Measurements from ENCODE around the gene LRRK1.

- TF ChIP-seq, protein P1, sequence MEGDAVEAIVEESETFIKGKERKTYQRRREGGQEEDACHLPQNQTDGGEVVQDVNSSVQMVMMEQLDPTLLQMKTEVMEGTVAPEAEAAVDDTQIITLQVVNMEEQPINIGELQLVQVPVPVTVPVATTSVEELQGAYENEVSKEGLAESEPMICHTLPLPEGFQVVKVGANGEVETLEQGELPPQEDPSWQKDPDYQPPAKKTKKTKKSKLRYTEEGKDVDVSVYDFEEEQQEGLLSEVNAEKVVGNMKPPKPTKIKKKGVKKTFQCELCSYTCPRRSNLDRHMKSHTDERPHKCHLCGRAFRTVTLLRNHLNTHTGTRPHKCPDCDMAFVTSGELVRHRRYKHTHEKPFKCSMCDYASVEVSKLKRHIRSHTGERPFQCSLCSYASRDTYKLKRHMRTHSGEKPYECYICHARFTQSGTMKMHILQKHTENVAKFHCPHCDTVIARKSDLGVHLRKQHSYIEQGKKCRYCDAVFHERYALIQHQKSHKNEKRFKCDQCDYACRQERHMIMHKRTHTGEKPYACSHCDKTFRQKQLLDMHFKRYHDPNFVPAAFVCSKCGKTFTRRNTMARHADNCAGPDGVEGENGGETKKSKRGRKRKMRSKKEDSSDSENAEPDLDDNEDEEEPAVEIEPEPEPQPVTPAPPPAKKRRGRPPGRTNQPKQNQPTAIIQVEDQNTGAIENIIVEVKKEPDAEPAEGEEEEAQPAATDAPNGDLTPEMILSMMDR (IDR thresholded peaks at IDR 0.05): no peak
- TF ChIP-seq EP300 (IDR thresholded peaks at IDR 0.05) (no peak), POLR2A (IDR thresholded peaks at IDR 0.05) (no peak)
Measured at GRCh38 chr15:101043011-101043410, 123.9 kb downstream of the LRRK1 start.

Measured in sigmoid colon (tissue), 4 donors.